H1 (cell line): ENCODE results near the gene ALG14. TPM values are rescaled to one million over a fixed set of nuclear protein-coding genes. Genes with fewer than 3 reads are reported as not detected.

Experiments
- CTCF ChIA-PET: fragments of 300-600 bp; sonication (Branson Sonifier 250); formaldehyde crosslinking; loops from one replicate; lab custom pipeline; 2021; ENCODE audit not compliant: partially characterized antibody; lab: Charles Lee
- POLR2A ChIA-PET: fragments of 300-600 bp; sonication (Branson Sonifier 250); formaldehyde crosslinking; loops from one replicate; lab custom pipeline; 2021; ENCODE audit warnings: inconsistent platforms; ENCODE audit not compliant: partially characterized antibody; lab: Charles Lee
- DNase-seq, 2 experiments: peaks; one replicate each; pipeline versions ENCODE4 v3.0.0 to v3.0.0-alpha.2; 2010 to 2022; ENCODE audit warnings: low spot score in 2 of 2, low read depth in 1 of 2, mixed read lengths in 1 of 2
- FAIRE-seq: peaks from 2 replicates; lab custom pipeline; 2011; peaks lifted over from hg19 to GRCh38; lab: Jason Lieb, UNC
- H2AFZ ChIP-seq: 2 replicates; pipeline ENCODE4 v1.8.1; 2012; ENCODE audit warnings: low read length, inconsistent platforms
- H2AK5ac ChIP-seq: 2 replicates; pipeline ENCODE4 v1.6.1; 2013; ENCODE audit warnings: low read depth, low read length
- H2BK120ac ChIP-seq: replicated peaks from 2 replicates; pipeline ENCODE3; 2013; ENCODE audit warnings: low read depth, low read length, inconsistent platforms
- H2BK12ac ChIP-seq: 2 replicates; pipeline ENCODE4 v1.6.1; 2013; ENCODE audit warnings: low read depth, low read length
- H2BK15ac ChIP-seq: 2 replicates; pipeline ENCODE4 v1.6.1; 2013; ENCODE audit warnings: low read length
- H2BK20ac ChIP-seq: 2 replicates; pipeline ENCODE4 v1.6.1; 2013; ENCODE audit warnings: low read length
- H2BK5ac ChIP-seq: 2 replicates; pipeline ENCODE4 v1.6.1; 2013; ENCODE audit warnings: low read depth, low read length
- H3K14ac ChIP-seq: 2 replicates; pipeline ENCODE4 v1.6.1; 2013; ENCODE audit warnings: inconsistent platforms; ENCODE audit not compliant: insufficient read length
- H3K18ac ChIP-seq: 2 replicates; pipeline ENCODE4 v1.6.1; 2013; ENCODE audit warnings: low read length; ENCODE audit errors: extremely low read depth
- H3K23ac ChIP-seq: 2 replicates; pipeline ENCODE4 v1.6.1; 2013; ENCODE audit warnings: inconsistent platforms; ENCODE audit not compliant: insufficient read length
- H3K23me2 ChIP-seq: 2 replicates; pipeline ENCODE4 v1.6.1; 2013; ENCODE audit warnings: low read depth, low read length
- H3K27ac ChIP-seq: 2 replicates; pipeline ENCODE4 v1.6.1; 2011; ENCODE audit warnings: low read depth, low read length, inconsistent platforms
- H3K27me3 ChIP-seq, 4 experiments: replicated peaks in 1 of 4; 1 replicate in 1 of 4; 2 replicates in 3 of 4; pipeline versions ENCODE4 v1.6.1 to v1.8.1; 2011 to 2013; ENCODE audit warnings: low read length in 3 of 4, mild to moderate bottlenecking in 3 of 4, inconsistent platforms in 2 of 4, mixed read lengths in 2 of 4, moderate library complexity in 1 of 4; ENCODE audit not compliant: control insufficient read depth in 3 of 4, insufficient read depth in 3 of 4; ENCODE audit errors: extremely low read depth in 1 of 4
- H3K36me3 ChIP-seq, 4 experiments: 2 replicates each; pipeline versions ENCODE4 v1.6.1 to v1.8.1; 2011 to 2013; ENCODE audit warnings: mild to moderate bottlenecking in 4 of 4, low read length in 3 of 4, moderate library complexity in 2 of 4, control low read depth in 1 of 4, inconsistent platforms in 1 of 4; ENCODE audit not compliant: insufficient read depth in 4 of 4, control insufficient read depth in 2 of 4
- H3K4ac ChIP-seq: replicated peaks from 2 replicates; pipeline ENCODE3; 2013; ENCODE audit warnings: low read length, low read depth, mixed read lengths, inconsistent platforms; ENCODE audit not compliant: insufficient read length
- H3K4me1 ChIP-seq, 4 experiments: replicated peaks in 1 of 4; 1 replicate in 1 of 4; 2 replicates in 3 of 4; pipeline versions ENCODE4 v1.6.1 to v1.8.1; 2011 to 2013; ENCODE audit warnings: low read length in 3 of 4, inconsistent platforms in 2 of 4, mixed read lengths in 1 of 4; ENCODE audit not compliant: insufficient read depth in 4 of 4, control insufficient read depth in 3 of 4
- H3K4me2 ChIP-seq, 2 experiments: 2 replicates each; pipeline versions ENCODE4 v1.6.1 to v1.8.1; 2011 to 2013; ENCODE audit warnings: low read depth in 2 of 2, low read length in 2 of 2, control low read depth in 1 of 2, inconsistent platforms in 1 of 2, mild to moderate bottlenecking in 1 of 2; ENCODE audit not compliant: insufficient read depth in 1 of 2
- H3K4me3 ChIP-seq, 4 experiments: fragments of 200-600, 300-600 bp in 1 of 4; sonication (generic), shearing (Covaris generic), sonication (Bioruptor Twin) in 1 of 4; 2 replicates each; pipeline versions ENCODE4 v1.5.1 to v1.8.1; 2011 to 2016; ENCODE audit warnings: low read length in 4 of 4, low read depth in 3 of 4, control low read depth in 2 of 4, inconsistent platforms in 2 of 4, mild to moderate bottlenecking in 2 of 4, mixed read lengths in 1 of 4, moderate library complexity in 1 of 4; ENCODE audit not compliant: insufficient read depth in 2 of 4; ENCODE audit errors: extremely low read depth in 1 of 4
- H3K56ac ChIP-seq: replicated peaks from 2 replicates; pipeline ENCODE3; 2013; ENCODE audit warnings: low read depth, mild to moderate bottlenecking, mixed read lengths, low read length, inconsistent platforms; ENCODE audit not compliant: insufficient read length
- H3K79me1 ChIP-seq: 2 replicates; pipeline ENCODE4 v1.6.1; 2013; ENCODE audit warnings: low read depth, low read length, control low read depth
- H3K79me2 ChIP-seq, 2 experiments: 2 replicates each; pipeline versions ENCODE4 v1.6.1 to v1.8.1; 2012 to 2013; ENCODE audit warnings: low read length in 2 of 2, mild to moderate bottlenecking in 2 of 2, inconsistent platforms in 1 of 2; ENCODE audit not compliant: insufficient read depth in 2 of 2, control insufficient read depth in 1 of 2
- H3K9ac ChIP-seq, 4 experiments: replicated peaks in 1 of 4; 1 replicate in 1 of 4; 2 replicates in 3 of 4; pipeline versions ENCODE4 v1.6.1 to v1.8.1; 2011 to 2013; ENCODE audit warnings: low read depth in 3 of 4, low read length in 3 of 4, control low read depth in 2 of 4, mild to moderate bottlenecking in 2 of 4, moderate library complexity in 2 of 4, inconsistent platforms in 1 of 4; ENCODE audit errors: extremely low read depth in 1 of 4
- H3K9me3 ChIP-seq, 2 experiments: 2 replicates each; pipeline versions ENCODE4 v1.6.1 to v1.8.1; 2012 to 2013; ENCODE audit warnings: mild to moderate bottlenecking in 2 of 2, moderate library complexity in 2 of 2, control low read depth in 1 of 2, inconsistent platforms in 1 of 2, low read depth in 1 of 2, low read length in 1 of 2, mixed read lengths in 1 of 2; ENCODE audit not compliant: insufficient read depth in 2 of 2
- H4K20me1 ChIP-seq, 2 experiments: replicated peaks in 1 of 2; 2 replicates each; pipeline versions ENCODE3 to v1.8.1; 2011 to 2013; ENCODE audit warnings: inconsistent platforms in 2 of 2, low read length in 2 of 2, mild to moderate bottlenecking in 1 of 2; ENCODE audit not compliant: insufficient read depth in 2 of 2, control insufficient read depth in 1 of 2
- H4K5ac ChIP-seq: 2 replicates; pipeline ENCODE4 v1.6.1; 2013; ENCODE audit warnings: low read length, low read depth, mixed read lengths, inconsistent platforms; ENCODE audit not compliant: insufficient read length
- H4K8ac ChIP-seq: 2 replicates; pipeline ENCODE4 v1.8.0; 2013; ENCODE audit warnings: mild to moderate bottlenecking, moderate library complexity, low read length, inconsistent platforms; ENCODE audit not compliant: insufficient read depth; ENCODE audit errors: extremely low read depth
- H4K91ac ChIP-seq: replicated peaks from 2 replicates; pipeline ENCODE3; 2013; ENCODE audit warnings: low read length, mixed read lengths, inconsistent platforms; ENCODE audit not compliant: insufficient read length
- CBX5 ChIP-seq: fragments of 300-800, 300-1000 bp; sonication (generic); IDR thresholded peaks from 2 replicates; pipeline ENCODE4 v1.7.1; 2016; ENCODE audit warnings: antibody characterized with exemption, low read length, low read depth
- CHD1 ChIP-seq: IDR thresholded peaks from 2 replicates; pipeline ENCODE4 v1.6.1; 2012; ENCODE audit warnings: low read depth, low read length, improper control_type of control experiment
- FOSL1 ChIP-seq: IDR thresholded peaks from 2 replicates; pipeline ENCODE4 v1.6.1; 2011; ENCODE audit warnings: mild to moderate bottlenecking, low read depth, low read length, moderate library complexity; ENCODE audit not compliant: insufficient read depth
- GABPA ChIP-seq: IDR thresholded peaks from 2 replicates; pipeline ENCODE4 v1.6.1; 2011; ENCODE audit warnings: mild to moderate bottlenecking, low read length, moderate library complexity, borderline replicate concordance; ENCODE audit not compliant: insufficient read depth
- RXRA ChIP-seq: IDR thresholded peaks from 2 replicates; pipeline ENCODE4 v1.6.1; 2011; ENCODE audit warnings: low read depth, mild to moderate bottlenecking, low read length, moderate library complexity; ENCODE audit not compliant: insufficient read depth
- SAP30 ChIP-seq: fragments of 300-600 bp; sonication (generic); IDR thresholded peaks from 2 replicates; pipeline ENCODE4 v1.7.1; 2012; ENCODE audit warnings: low read length, moderate library complexity, mild to moderate bottlenecking, inconsistent platforms; ENCODE audit not compliant: insufficient read depth, insufficient replicate concordance
- SIX5 ChIP-seq: IDR thresholded peaks from 2 replicates; pipeline ENCODE4 v1.6.1; 2011; ENCODE audit warnings: mild to moderate bottlenecking, low read depth, low read length
- WGBS, 2 experiments: shearing (Covaris generic) in 1 of 2; methylation state at CpG; one replicate each; pipeline versions ENCODE4 v1.1.6 to v1.1.7; 2013 to 2015; ENCODE audit warnings: low lambda C conversion rate in 2 of 2, mixed read lengths in 2 of 2, inconsistent platforms in 1 of 2, low coverage in 1 of 2, missing lambda C conversion rate in 1 of 2; ENCODE audit not compliant: insufficient replicate concordance in 2 of 2, insufficient coverage in 1 of 2, insufficient read length in 1 of 2; ENCODE audit errors: extremely low coverage in 1 of 2, missing lambda C conversion rate in 1 of 2; 5-methylcytosine and 5-hydroxymethylcytosine counted together
- polyA plus RNA-seq, 7 experiments: library from polyadenylated mRNA; depleted of rRNA in 3 of 7; stranded (reverse) in 5 of 7; unstranded in 2 of 7; fragments of >200 nt in 5 of 7; fragments of 200-250 nt in 2 of 7; gene quantifications; 1 replicate in 5 of 7; 2 replicates in 1 of 7; 4 replicates in 1 of 7; pipeline versions ENCODE4 v1.2.1 to v1.2.3, GENCODE V29; 2011 to 2013; ENCODE audit warnings: missing spikeins in 2 of 7, mixed read lengths in 2 of 7
- total RNA-seq: library from RNA; stranded (reverse); fragmentation: NEBNext Ultra II Directional; extraction: Animal tissue kit (Norgen Biotek cat#: 25700); gene quantifications from 2 replicates; pipeline ENCODE4 v1.2.1, GENCODE V29; 2021

The ALG14 gene
- total and polyA plus RNA-seq, 2 of the 8 experiments (the other 6 are each of a cell fraction or from before 2014, with no cell fraction given): 0.95 to 1.3 TPM

DNA sequence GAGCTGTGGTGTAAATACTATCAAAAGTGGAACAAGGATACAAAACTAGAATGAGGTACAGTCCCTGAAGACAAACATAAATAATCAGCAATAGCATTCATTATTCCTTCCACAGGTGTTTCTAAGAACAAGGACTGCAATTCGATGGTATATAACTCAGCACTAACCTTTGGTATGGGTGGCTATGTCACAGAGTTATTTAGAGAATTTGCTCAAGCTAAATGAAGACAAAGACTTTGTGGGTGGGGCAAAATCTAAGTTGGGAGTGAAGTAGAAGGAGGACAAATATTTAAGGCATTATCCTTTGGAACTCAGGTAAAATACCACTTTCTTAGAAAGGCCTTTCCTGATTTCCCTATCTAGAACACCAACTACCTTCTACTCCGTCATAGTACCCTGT lies 94.3 kb downstream of the ALG14 start:
- Histone ChIP-seq H2BK12ac (no peak overlapping the region), H3K9me3 (no peaks in the 10 kb centered on the region), H3K79me2 (no peaks in the 10 kb centered on the region), H4K8ac (no peak overlapping the region), H3K23ac (no peak overlapping the region), H3K9ac (no peak overlapping the region), H3K4me3 (no peak overlapping the region), H2BK120ac (no peak overlapping the region), H3K4me2 (no peak overlapping the region), H2BK5ac (no peak overlapping the region), H2AK5ac (no peak overlapping the region), H4K91ac (no peak overlapping the region), H4K20me1 (no peaks in the 10 kb centered on the region), H3K4ac (no peak overlapping the region), H3K18ac (no peak overlapping the region), H2BK20ac (no peak overlapping the region), H3K36me3 (no peaks in the 10 kb centered on the region), H3K56ac (no peak overlapping the region), H2AFZ (no peak overlapping the region), H3K23me2 (no peaks in the 10 kb centered on the region)
- DNase-seq: no peak
- WGBS, 2 experiments: 86% methylated on average over 2 of the region's 2 CpGs; no CpG with 5 or more reads in 1 of the 2 experiments
- CTCF ChIA-PET: interaction anchor here (2.1 kb wide), 1 partner anchor 65 kb away, joined by 8 read pairs; no protein-coding TSS in a partner anchor
- TF ChIP-seq GABPA (no peak), SIX5 (no peak), FOSL1 (no peak), CHD1 (no peak), RXRA (no peak), CBX5 (no peak), SAP30 (no peak)
- TF ChIP-seq, all 59 proteins: peak for 0
- no peak for FAIRE-seq
- Histone ChIP-seq H4K5ac (no peak overlapping the region), H3K14ac (no peak overlapping the region), H3K27ac (no peak overlapping the region), H3K4me1 (no peaks in the 10 kb centered on the region), H3K27me3 (no peaks in the 10 kb centered on the region), H2BK15ac (no peak overlapping the region), H3K79me1 (no peaks in the 10 kb centered on the region)
- POLR2A ChIA-PET: interaction anchor here (0.6 kb wide), 1 partner anchor 8 kb away, joined by 3 read pairs; no protein-coding TSS in a partner anchor
